GM12872 (cell line): ENCODE measurements around the gene PKNOX1.

ENCODE experiments used
- TF ChIP-seq, protein P1 (sequence below): IDR thresholded peaks from 3 replicates; pipeline ENCODE4 v1.5.1; 2011; ENCODE audit warnings: low read depth, mild to moderate bottlenecking, low read length, moderate library complexity; ENCODE audit not compliant: insufficient read depth

The PKNOX1 gene

DNA sequence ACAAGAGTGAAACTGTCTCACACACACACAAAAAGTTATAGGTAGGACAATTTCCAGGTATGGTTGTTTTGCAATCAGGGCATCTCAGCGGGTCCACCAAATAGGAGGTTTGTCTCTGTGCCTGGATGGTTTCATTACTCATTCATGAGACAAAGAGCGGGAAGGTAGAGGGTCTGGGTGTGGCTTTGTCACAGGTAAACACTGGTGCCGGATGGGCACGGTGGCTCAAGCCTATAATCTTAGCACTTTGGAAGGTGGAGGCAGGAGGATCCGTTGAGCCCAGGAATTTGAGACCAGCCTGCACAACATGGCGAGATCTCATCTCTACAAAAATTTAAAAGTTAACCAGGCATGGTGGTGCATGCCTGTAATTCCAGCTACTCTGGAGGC lies 32.7 kb upstream of the PKNOX1 start:
- TF ChIP-seq, protein P1, sequence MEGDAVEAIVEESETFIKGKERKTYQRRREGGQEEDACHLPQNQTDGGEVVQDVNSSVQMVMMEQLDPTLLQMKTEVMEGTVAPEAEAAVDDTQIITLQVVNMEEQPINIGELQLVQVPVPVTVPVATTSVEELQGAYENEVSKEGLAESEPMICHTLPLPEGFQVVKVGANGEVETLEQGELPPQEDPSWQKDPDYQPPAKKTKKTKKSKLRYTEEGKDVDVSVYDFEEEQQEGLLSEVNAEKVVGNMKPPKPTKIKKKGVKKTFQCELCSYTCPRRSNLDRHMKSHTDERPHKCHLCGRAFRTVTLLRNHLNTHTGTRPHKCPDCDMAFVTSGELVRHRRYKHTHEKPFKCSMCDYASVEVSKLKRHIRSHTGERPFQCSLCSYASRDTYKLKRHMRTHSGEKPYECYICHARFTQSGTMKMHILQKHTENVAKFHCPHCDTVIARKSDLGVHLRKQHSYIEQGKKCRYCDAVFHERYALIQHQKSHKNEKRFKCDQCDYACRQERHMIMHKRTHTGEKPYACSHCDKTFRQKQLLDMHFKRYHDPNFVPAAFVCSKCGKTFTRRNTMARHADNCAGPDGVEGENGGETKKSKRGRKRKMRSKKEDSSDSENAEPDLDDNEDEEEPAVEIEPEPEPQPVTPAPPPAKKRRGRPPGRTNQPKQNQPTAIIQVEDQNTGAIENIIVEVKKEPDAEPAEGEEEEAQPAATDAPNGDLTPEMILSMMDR = no peak

DNA sequence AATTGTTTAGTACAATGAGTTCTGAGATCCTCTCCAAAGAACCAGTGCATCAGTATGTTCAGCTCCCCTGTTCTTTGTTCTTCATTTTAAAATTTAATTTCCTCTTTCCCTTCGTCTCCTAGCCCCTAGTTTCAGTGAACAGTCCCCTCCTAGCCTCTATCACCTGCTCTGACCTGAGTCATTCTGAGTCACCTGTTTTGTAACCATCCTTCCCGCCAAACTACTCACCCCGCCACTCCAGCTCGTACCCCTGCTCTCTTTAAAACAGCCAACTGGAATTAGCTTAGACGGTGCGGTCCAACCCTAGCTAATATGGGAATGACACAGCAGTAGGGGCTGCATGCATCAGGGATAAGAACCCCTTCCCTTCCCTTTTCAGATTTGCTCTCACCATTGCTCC lies 32.1 kb upstream of the PKNOX1 start:
- TF ChIP-seq, protein P1 = no peak

DNA sequence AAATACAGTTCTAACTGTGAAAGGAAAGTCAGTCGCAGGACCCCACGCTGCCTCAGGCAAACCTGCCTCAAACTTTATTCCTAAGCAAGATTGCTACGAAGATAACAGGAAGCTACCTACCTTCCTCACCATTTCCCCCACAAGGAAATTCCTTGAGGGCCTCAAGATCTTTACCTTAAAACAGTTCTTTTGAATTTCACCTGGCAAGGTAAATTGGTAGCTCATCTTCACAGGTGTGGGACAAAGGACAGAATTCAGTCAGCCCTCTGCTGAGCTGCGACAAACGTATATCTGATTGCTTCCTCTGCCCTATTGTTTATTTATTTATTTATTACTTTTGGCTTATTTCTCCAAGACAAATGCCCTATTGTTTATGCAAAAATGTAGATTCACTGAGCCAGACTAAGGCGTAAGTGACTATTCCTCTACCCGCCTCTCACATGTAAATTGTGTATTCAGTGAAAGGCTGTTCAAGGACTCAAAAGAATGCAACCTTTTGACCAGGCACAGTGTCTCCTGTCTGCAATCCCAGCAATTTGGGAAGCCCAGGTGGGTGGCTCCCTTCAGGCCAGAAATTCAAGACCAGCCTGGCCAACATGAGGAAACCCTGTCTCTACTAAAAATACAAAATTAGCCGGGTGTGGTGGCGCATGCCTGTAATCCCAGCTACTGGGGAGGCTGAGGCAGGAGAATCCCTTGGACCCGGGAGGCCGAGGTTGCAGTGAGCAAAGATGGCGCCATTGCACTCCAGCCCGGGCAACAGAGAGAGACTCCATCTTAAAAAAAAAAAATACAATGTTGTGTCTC lies 17.3 kb upstream of the PKNOX1 start:
- TF ChIP-seq, protein P1 = no peak

DNA sequence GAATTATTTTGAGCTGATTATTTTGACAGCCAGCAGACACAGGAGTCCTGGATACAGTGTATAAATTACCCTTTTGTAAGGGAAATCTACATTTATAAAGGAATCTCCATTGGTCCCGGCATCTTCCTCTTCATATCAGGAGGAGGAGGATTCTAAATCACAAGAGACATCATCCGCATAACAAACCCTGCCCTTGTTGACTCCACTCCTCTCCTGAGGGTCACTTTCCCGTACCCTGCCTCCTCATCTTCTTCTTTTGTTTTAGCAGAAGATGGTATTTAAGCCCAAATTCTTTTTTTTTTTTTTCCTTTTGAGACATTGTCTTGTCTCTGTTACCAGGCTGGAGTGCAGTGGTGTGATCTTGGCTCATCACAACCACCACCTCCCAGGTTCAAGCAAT lies 14.6 kb upstream of the PKNOX1 start:
- TF ChIP-seq, protein P1 = no peak

DNA sequence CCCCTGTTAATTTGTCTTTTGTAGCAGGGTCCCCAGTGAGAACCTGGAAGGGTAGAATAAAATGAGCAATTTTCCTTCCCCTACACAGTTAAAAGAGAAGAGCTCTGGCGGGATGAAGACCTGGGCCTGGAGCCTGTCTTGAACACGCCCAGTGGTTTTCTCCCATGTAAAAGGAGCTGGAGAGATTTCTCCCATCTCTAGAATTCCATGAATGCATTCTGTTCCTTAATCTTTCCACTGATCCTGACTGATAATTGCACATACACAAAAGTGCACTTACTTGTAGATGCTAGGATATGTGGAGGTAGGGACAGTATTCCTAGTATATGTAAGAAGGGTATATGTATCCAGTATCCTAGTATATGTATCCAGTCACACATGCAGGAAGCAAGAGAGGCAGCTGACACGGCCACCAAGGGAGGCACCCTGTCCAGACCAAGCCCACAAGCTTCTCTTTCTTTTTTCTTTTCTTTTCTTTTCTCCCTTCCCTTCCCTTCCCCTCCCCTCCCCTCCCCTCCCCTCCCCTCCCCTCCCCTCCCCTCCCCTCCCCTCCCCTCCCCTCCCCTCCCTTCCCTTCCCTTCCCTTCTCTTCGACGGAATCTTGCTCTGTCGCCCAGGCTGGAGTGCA lies 11.9 kb upstream of the PKNOX1 start:
- TF ChIP-seq, protein P1 = no peak

DNA sequence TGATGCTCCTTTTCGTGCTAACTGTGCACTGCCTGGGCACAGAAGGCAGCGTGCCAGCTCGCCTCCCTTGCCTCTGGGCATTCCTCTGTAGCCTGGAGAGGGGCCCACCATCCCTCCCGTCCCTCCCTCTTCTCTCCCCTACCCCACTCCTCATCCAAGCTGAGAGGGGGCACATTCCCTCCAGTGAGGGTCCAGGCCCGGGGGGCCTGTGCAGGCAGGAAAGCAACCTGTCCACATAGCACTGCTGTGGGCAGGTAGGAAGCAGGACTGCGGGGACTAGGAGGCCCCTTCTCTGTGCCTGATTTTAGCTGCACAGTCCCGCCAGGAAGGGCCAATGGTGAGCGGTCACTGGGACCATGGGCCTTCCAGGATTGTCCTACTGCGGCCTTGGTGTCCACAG lies 10.3 kb upstream of the PKNOX1 start:
- TF ChIP-seq, protein P1 = no peak

DNA sequence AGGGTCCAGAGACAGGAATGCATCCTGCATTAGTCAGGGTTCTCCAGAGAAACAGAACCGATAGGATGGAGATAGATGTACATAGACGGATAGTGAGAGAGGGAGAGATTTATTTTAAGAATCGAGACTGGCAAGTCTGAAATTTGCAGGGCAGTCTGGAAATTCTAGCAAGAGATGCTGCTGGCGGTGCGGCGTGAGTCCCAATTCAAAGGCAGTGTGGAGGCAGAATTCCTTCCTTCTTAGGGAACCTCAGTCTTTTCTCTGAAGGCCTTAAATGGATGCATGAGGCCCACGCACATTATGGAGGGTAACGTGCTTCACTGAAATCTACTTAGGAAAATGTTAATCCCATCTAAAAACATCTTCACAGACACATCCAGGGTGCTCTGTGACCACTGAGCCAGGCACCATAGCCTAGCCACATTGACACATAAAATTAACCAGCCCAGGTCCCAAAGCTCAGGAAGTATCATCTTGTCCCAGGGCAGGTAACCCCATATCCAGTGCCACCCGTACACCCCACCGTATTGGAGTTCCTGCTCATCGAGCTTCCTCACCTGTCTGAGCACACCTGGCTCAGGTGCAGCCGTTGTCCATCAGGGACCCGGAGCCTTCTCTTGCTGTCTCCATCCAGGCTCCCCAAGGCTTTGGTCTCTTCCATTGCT lies 9.7 kb upstream of the PKNOX1 start:
- TF ChIP-seq, protein P1 = no peak
